ENCODE data around the gene LEPROT. TPM values are rescaled to one million over a fixed set of nuclear protein-coding genes. Genes with fewer than 3 reads are reported as not detected.
"Not testable (repeated sequence)": the region's sequence is repeated elsewhere in the genome, so short reads cannot be mapped to it uniquely, and the experiment has no call there.

The LEPROT gene
- total RNA-seq, 6 experiments from 2014 or later: 100 to 124 (median 108) TPM

GRCh38 chr1:65443647-65444046 is 23.2 kb downstream of the LEPROT start:
- TF ChIP-seq CTCF (IDR thresholded peaks at IDR 0.05): no peak
- Mint-ChIP-seq H3K4me1 (ENCODE audit: low read depth) (peaks cover 20% of the 10 kb centered on the region), H3K4me3 (no peak overlapping the region), H3K36me3 (ENCODE audit: low read depth) (no peaks in the 10 kb centered on the region), H3K27ac (no peak overlapping the region), H3K9me3 (no peaks in the 10 kb centered on the region), H3K27me3 (ENCODE audit: insufficient read depth) (peaks cover 1% of the 10 kb centered on the region; the same call in 1 of the 2 replicates)
- no peak for DNase-seq

GRCh38 chr1:65444128-65444640 is 23.7 kb downstream of the LEPROT start:
- peaks cover 20% of the 10 kb centered on the region for H3K4me1 Mint-ChIP-seq (ENCODE audit: low read depth)
- no peaks in the 10 kb centered on the region for H3K9me3 Mint-ChIP-seq
- no peak overlapping the region for H3K4me3 Mint-ChIP-seq
- no peak for DNase-seq
- peaks cover 1% of the 10 kb centered on the region; the same call in 1 of the 2 replicates for H3K27me3 Mint-ChIP-seq (ENCODE audit: insufficient read depth)
- no peak overlapping the region for H3K27ac Mint-ChIP-seq
- TF ChIP-seq CTCF (IDR thresholded peaks at IDR 0.05): no peak
- H3K36me3 Mint-ChIP-seq (ENCODE audit: low read depth): no peaks in the 10 kb centered on the region

GRCh38 chr1:65445837-65446236 is 25.4 kb downstream of the LEPROT start:
- H3K27me3 Mint-ChIP-seq (ENCODE audit: insufficient read depth): no peaks in the 10 kb centered on the region
- H3K9me3 Mint-ChIP-seq: no peaks in the 10 kb centered on the region
- H3K36me3 Mint-ChIP-seq (ENCODE audit: low read depth): no peaks in the 10 kb centered on the region
- H3K4me1 Mint-ChIP-seq (ENCODE audit: low read depth): peaks cover 10% of the 10 kb centered on the region
- no peak for TF ChIP-seq CTCF (IDR thresholded peaks at IDR 0.05)
- no peak for DNase-seq
- H3K27ac Mint-ChIP-seq: no peak overlapping the region
- no peak overlapping the region for H3K4me3 Mint-ChIP-seq

GRCh38 chr1:65449214-65449823 is 28.9 kb downstream of the LEPROT start:
- Mint-ChIP-seq H3K4me3 (no peak overlapping the region), H3K9me3 (no peaks in the 10 kb centered on the region), H3K36me3 (ENCODE audit: low read depth) (no peaks in the 10 kb centered on the region), H3K27me3 (ENCODE audit: insufficient read depth) (no peaks in the 10 kb centered on the region), H3K27ac (no peak overlapping the region), H3K4me1 (ENCODE audit: low read depth) (no peaks in the 10 kb centered on the region)
- no peak for DNase-seq
- peak; percentile 54 for TF ChIP-seq CTCF (IDR thresholded peaks at IDR 0.05)

GRCh38 chr1:65455678-65456077 is 35.2 kb downstream of the LEPROT start:
- not testable (repeated sequence) for H3K27me3 Mint-ChIP-seq (ENCODE audit: insufficient read depth); H3K4me3 Mint-ChIP-seq; H3K9me3 Mint-ChIP-seq; H3K27ac Mint-ChIP-seq; DNase-seq
- peaks cover 10% of the 10 kb centered on the region for H3K36me3 Mint-ChIP-seq (ENCODE audit: low read depth)
- H3K4me1 Mint-ChIP-seq (ENCODE audit: low read depth): peaks cover 14% of the 10 kb centered on the region

- H3K9me3 Mint-ChIP-seq: peaks cover 7% of the 10 kb centered on the region
- peaks cover 14% of the 10 kb centered on the region for H3K4me1 Mint-ChIP-seq (ENCODE audit: low read depth)
- H3K4me3 Mint-ChIP-seq: no peak overlapping the region
- peaks cover 10% of the 10 kb centered on the region for H3K36me3 Mint-ChIP-seq (ENCODE audit: low read depth)
- no peak for TF ChIP-seq CTCF (IDR thresholded peaks at IDR 0.05)
- H3K27me3 Mint-ChIP-seq (ENCODE audit: insufficient read depth): peaks cover 2% of the 10 kb centered on the region; the same call in 1 of the 2 replicates
- H3K27ac Mint-ChIP-seq: no peak overlapping the region
- DNase-seq: no peak
Observed at GRCh38 chr1:65456481-65456880, 36.0 kb downstream of the LEPROT start.

Measured in HFFc6 (cell line).